Stomach (tissue), 4 donors: Measurements from ENCODE around the gene THYN1.

Experiments used
- EP300 ChIP-seq: sonication (generic); formaldehyde crosslinking; IDR thresholded peaks from one replicate; pipeline ENCODE4 v1.6.1; 2017; ENCODE audit warnings: antibody characterized with exemption
- POLR2A ChIP-seq, 4 donors: fragments of 450-650 bp; IDR thresholded peaks; one replicate each; pipeline ENCODE4 v1.6.1; 2016; ENCODE audit warnings: antibody characterized with exemption in 4 of 4, control low read depth in 2 of 4, mild to moderate bottlenecking in 1 of 4, moderate library complexity in 1 of 4
- TF ChIP-seq, protein P1 (sequence below), 7 experiments: fragments of 450-650 bp in 4 of 7; fragments of 200-600 bp in 3 of 7; sonication (generic) in 3 of 7; IDR thresholded peaks; one replicate each; pipeline ENCODE4 v1.5.1; 2016 to 2019; ENCODE audit warnings: antibody characterized with exemption in 7 of 7, control low read depth in 2 of 7, mild to moderate bottlenecking in 1 of 7

DNA sequence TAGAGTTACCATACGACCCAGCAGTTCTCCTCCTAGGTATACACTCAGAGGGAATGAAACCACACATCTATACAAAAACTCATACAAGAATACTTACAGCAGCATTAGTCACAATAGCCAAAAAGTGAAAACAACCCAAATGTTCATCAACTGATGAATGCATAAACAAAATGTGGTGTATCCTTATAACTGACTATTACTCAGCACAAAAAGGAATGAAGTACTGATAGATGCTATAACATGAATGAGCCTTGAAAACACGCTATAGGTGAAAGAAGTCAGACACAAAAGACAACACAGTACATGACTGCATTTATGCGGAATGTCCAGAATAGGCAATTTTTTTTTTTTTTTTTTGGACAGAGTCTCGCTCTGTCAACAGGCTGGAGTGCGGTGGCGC is 52.5 kb downstream of the THYN1 start:
- no peak for TF ChIP-seq POLR2A (IDR thresholded peaks at IDR 0.05)
- TF ChIP-seq, protein P1, sequence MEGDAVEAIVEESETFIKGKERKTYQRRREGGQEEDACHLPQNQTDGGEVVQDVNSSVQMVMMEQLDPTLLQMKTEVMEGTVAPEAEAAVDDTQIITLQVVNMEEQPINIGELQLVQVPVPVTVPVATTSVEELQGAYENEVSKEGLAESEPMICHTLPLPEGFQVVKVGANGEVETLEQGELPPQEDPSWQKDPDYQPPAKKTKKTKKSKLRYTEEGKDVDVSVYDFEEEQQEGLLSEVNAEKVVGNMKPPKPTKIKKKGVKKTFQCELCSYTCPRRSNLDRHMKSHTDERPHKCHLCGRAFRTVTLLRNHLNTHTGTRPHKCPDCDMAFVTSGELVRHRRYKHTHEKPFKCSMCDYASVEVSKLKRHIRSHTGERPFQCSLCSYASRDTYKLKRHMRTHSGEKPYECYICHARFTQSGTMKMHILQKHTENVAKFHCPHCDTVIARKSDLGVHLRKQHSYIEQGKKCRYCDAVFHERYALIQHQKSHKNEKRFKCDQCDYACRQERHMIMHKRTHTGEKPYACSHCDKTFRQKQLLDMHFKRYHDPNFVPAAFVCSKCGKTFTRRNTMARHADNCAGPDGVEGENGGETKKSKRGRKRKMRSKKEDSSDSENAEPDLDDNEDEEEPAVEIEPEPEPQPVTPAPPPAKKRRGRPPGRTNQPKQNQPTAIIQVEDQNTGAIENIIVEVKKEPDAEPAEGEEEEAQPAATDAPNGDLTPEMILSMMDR (IDR thresholded peaks at IDR 0.05): no peak
- no peak for TF ChIP-seq EP300
